GDM1 (cell line): ENCODE results near the gene PHF20.
A peak's percentile ranks its signal among the peaks of the same experiment; 100 is the strongest.
"Not testable (repeated sequence)": the region's sequence is repeated elsewhere in the genome, so short reads cannot be mapped to it uniquely, and the experiment has no call there.

Experiments used
- DNase-seq: peaks from one replicate; lab custom pipeline; 2025; lab: John Stamatoyannopoulos, UW

The PHF20 gene

DNA sequence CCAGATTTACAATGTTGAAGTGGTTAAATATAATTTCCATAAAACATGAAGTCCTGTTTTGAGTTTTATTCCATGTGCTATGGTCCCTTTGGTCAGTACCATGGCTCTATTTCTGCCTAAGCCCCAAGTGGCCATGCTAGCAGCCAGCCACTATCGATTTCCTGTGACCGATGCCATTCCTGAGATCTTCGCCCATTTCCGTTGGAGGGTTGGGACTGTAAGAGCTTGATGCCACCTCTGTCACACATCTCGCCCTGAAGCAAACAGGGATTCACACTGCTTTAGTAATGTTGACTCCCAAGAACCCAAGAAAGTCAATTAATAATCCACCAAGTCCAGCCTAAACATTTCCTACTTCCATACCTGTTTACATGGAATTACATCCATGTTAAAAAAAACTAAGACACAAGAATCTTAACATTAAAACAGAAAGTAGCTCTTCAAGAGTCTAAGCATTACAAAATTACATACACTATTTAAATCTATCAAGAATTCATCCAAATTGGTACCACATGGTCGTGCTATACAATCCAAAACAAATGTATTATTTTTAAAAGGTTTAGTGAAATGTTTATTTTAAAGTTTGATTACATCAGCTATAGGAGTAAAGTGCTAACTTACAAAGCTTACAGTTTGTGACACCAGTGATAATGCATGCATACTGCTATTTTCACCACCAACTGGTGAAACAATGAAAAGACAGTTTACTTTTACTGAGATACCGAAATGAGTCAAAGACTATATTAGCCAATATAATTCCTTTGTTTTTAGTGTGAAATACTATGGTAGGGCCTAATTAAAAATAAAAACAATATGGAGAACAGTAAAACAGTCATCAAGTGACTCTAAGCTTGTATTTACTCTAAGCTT lies 32.3 kb upstream of the PHF20 start:
- peak; percentile 1 for DNase-seq

GRCh38 chr20:35741892-35742740 lies 29.7 kb upstream of the PHF20 start, which contains the start of gene RBM39:
Gene RBM39 (minus strand): TSS chr20:35742260. CDS start chr20:35740874, 1,386 bp downstream.
- peak; percentile 100 for DNase-seq

GRCh38 chr20:35742741-35743523 lies 28.9 kb upstream of the PHF20 start:
- DNase-seq, result peak; percentile 26

- peak; percentile 57 for DNase-seq
Measured at GRCh38 chr20:35743693-35744491, 27.9 kb upstream of the PHF20 start.

DNA sequence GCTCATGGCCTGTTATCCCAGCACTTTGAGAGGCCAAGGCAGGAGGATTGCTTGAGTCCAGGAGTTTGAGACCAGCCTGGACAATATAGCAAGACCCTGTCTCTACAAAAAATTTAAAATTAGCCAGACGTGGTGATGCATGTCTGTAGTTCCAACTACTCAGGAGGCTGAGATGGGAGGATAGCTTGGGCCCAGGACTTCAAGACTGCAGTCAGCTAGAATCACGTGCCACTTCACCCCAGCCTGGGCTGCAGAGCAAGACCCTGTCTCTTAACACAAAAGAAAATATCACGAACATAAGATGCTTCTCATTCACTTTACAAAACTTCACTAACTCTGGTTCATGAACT lies 27.3 kb upstream of the PHF20 start:
- DNase-seq, result not testable (repeated sequence)

GRCh38 chr20:35750611-35751010 lies 21.2 kb upstream of the PHF20 start:
- no peak for DNase-seq

DNA sequence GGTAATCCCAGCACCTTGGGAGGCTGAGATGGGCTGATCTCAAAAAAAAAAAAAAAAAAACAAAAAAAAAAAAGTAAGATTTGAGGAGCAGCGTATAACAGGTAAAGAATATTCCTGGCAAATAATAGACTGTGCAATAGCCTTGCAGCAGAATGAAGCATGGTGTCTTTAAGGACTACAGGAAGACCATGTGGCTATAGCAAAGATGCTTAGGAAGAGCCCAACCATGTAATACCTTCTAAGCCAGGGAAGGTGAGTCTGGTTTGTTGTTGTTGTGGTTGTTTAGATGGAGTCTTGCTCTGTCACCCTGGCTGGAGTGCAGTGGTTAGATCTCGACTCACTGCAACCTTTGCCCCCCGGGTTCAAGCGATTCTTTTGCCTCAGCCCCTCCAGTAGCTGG lies 15.4 kb upstream of the PHF20 start:
- DNase-seq, result no peak

DNA sequence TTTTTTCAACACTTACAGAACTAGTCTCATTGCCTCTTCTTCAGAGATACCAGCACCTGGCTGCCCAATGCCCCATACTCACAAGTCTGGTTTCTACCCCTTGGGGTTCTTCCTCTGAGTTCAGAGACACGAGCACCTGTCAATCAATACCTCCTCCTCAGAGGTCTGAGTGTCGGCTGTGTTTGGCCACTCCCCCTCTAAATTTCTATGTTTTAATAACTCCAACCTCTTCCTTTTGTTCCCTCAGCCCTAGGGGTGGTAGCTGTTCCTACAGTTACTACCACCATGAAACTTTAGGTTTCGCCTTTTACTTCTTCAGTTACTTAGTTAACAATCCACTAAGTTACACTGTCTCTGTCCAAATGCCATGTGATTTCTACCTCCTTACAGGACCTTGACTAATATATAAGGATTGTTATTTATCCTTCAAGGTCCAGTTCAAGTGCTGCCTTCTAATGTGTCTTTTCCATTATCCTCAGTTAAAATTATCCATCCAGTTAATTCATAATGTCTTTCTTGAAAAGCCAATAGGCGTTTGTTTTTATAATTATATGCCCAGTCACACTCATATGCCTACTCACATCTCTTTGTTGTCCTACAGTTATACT lies 14.6 kb upstream of the PHF20 start:
- DNase-seq, result no peak

- DNase-seq, result not testable (repeated sequence)
Measured at GRCh38 chr20:35761548-35761947, 10.3 kb upstream of the PHF20 start.

- no peak for DNase-seq
Measured at GRCh38 chr20:35762461-35762860, 9.4 kb upstream of the PHF20 start.

DNA sequence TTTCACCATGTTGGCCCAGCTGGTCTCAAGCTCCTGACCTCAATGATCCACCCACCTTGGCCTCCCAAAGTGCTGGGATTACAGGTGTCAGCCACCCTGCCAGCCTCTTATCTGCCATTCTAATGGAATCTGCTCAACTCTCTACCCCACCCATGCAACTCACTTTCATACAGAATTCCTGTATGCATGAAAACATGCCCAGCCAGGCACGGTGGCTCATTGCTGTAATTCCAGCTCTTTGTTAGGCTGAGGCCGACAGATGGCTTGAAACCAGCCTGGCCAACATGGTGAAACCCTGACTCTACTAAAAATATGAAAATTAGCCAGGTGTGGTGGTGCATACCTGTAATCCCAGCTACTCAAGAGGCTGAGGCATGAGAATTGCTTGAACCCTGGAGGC lies 6.9 kb upstream of the PHF20 start:
- not testable (repeated sequence) for DNase-seq

GRCh38 chr20:35766843-35767242 lies 5.0 kb upstream of the PHF20 start:
- DNase-seq, result no peak

- peak; percentile 86 for DNase-seq
Measured at GRCh38 chr20:35767683-35768481, 3.9 kb upstream of the PHF20 start.

- DNase-seq, result no peak
Measured at GRCh38 chr20:35768731-35769664, 2.8 kb upstream of the PHF20 start.

DNA sequence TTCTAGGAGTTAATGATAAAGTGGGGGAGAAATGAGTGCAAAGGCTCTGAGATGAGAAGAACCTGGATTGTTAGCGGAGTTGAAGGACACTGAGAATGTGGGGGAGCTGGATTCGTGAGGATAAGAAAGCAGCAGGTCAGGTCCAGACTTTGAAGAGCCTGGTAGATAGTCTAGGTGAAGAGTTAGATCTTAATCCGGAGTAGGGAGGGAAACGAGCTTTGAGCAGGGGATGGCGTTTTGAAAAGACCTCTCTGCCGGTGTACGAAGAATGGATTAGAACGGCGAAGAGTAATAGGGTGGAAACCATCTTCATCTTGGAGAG lies 487 bp upstream of the PHF20 start:
- no peak for DNase-seq

- DNase-seq, result no peak
Measured at GRCh38 chr20:35772563-35773058, 796 bp downstream of the PHF20 start.

DNA sequence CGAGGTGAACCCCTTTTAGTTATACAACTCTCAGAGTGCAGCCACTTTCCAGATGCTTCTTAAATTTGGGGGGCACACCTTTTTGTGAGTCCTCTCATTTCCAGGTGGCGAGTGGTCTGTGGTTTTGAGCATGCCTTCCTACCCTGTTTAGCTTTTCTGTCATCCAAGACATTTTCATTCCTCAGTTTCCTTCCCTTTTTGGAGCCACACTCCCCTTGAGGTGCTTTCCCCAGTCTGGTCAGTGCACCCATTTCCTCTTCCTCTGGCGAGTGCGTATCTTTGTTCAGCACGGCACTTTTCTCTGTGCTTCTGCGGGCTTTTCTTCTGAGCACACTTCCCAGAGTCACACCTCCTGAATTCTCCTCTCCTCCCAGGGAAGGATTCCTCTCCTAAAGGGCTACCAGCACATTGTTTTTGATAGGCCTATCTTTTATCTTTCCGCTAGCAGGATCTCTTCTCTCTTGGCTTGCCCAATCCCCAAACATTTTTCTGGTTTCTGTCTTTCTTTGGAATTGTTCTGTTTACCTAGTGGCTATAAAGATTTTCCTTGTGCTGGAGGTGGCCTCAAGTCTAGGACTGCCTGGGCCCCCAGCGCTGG lies 1.4 kb downstream of the PHF20 start:
- peak; percentile 45 for DNase-seq

GRCh38 chr20:35774391-35774790 lies 2.6 kb downstream of the PHF20 start:
- no peak for DNase-seq
